Astrocyte (in vitro differentiated cells and primary cell): ENCODE results near the gene NTN1. TPM values are rescaled to one million over a fixed set of nuclear protein-coding genes. Genes with fewer than 3 reads are reported as not detected.

Experiments used
- DNase-seq: peaks from one replicate; pipeline ENCODE4 v3.0.0-alpha.2; 2010; ENCODE audit warnings: low read depth
- FAIRE-seq: peaks from 2 replicates; lab custom pipeline; 2011; peaks lifted over from hg19 to GRCh38; lab: Jason Lieb, UNC
- H2AFZ ChIP-seq: 2 replicates; pipeline ENCODE4 v1.6.0; 2012; ENCODE audit warnings: low read depth, low read length, inconsistent platforms
- H3K27ac ChIP-seq: 2 replicates; pipeline ENCODE4 v1.5.1; 2011; ENCODE audit warnings: low read depth, low read length, inconsistent platforms
- H3K27me3 ChIP-seq: 2 replicates; pipeline ENCODE4 v1.6.0; 2011; ENCODE audit warnings: low read length, inconsistent platforms; ENCODE audit not compliant: insufficient read depth
- H3K36me3 ChIP-seq: 2 replicates; pipeline ENCODE4 v1.5.1; 2011; ENCODE audit warnings: low read length, inconsistent platforms; ENCODE audit not compliant: insufficient read depth
- H3K4me1 ChIP-seq: 2 replicates; pipeline ENCODE4 v1.5.1; 2011; ENCODE audit warnings: low read length, inconsistent platforms; ENCODE audit not compliant: insufficient read depth
- H3K4me2 ChIP-seq: 2 replicates; pipeline ENCODE4 v1.6.0; 2012; ENCODE audit warnings: low read length, inconsistent platforms
- H3K4me3 ChIP-seq: 2 replicates; pipeline ENCODE4 v1.5.1; 2011; ENCODE audit warnings: low read depth, mild to moderate bottlenecking, low read length, inconsistent platforms; ENCODE audit not compliant: insufficient read depth
- H3K79me2 ChIP-seq: 2 replicates; pipeline ENCODE4 v1.6.0; 2012; ENCODE audit warnings: mild to moderate bottlenecking, low read length, inconsistent platforms; ENCODE audit not compliant: insufficient read depth
- H3K9ac ChIP-seq: 2 replicates; pipeline ENCODE4 v1.6.0; 2012; ENCODE audit warnings: mild to moderate bottlenecking, low read length, inconsistent platforms
- H3K9me3 ChIP-seq: 2 replicates; pipeline ENCODE4 v1.5.1; 2012; ENCODE audit warnings: low read depth, mild to moderate bottlenecking, low read length, inconsistent platforms; ENCODE audit not compliant: insufficient read depth
- H4K20me1 ChIP-seq: 2 replicates; pipeline ENCODE4 v1.6.0; 2012; ENCODE audit warnings: low read length, inconsistent platforms; ENCODE audit not compliant: insufficient read depth
- H3K27ac Mint-ChIP-seq: one replicate; pipeline ENCODE4 v1.8.0; 2021; ENCODE audit warnings: mild to moderate bottlenecking, mixed read lengths; ENCODE audit not compliant: unreplicated experiment
- H3K27me3 Mint-ChIP-seq: one replicate; pipeline ENCODE4 v1.8.0; 2021; ENCODE audit warnings: low read depth, mixed read lengths; ENCODE audit not compliant: unreplicated experiment
- H3K36me3 Mint-ChIP-seq: one replicate; pipeline ENCODE4 v1.8.0; 2021; ENCODE audit warnings: low read depth, mixed read lengths; ENCODE audit not compliant: unreplicated experiment
- H3K4me1 Mint-ChIP-seq: one replicate; pipeline ENCODE4 v1.8.0; 2021; ENCODE audit warnings: low read depth, mixed read lengths; ENCODE audit not compliant: unreplicated experiment
- H3K4me3 Mint-ChIP-seq: one replicate; pipeline ENCODE4 v1.8.0; 2021; ENCODE audit warnings: mild to moderate bottlenecking, moderate library complexity, mixed read lengths; ENCODE audit not compliant: unreplicated experiment
- H3K9me3 Mint-ChIP-seq: one replicate; pipeline ENCODE4 v1.8.0; 2021; ENCODE audit warnings: mild to moderate bottlenecking, mixed read lengths; ENCODE audit not compliant: unreplicated experiment
- EZH2 ChIP-seq: IDR thresholded peaks from 2 replicates; pipeline ENCODE4 v1.6.1; 2012; ENCODE audit warnings: mild to moderate bottlenecking, low read length, inconsistent platforms; ENCODE audit not compliant: insufficient read depth
- total RNA-seq: library from RNA; stranded (reverse); gene quantifications from 2 replicates; pipeline ENCODE4 v1.2.1, GENCODE V29; 2021
- TF ChIP-seq, protein P1 (sequence below): IDR thresholded peaks from 2 replicates; pipeline ENCODE4 v1.5.1; 2011; ENCODE audit warnings: low read depth, mild to moderate bottlenecking, inconsistent platforms, low read length, moderate library complexity; ENCODE audit not compliant: insufficient read depth

Gene NTN1
- total RNA-seq, 1 donor from 2014 or later, result 9.8 TPM

DNA sequence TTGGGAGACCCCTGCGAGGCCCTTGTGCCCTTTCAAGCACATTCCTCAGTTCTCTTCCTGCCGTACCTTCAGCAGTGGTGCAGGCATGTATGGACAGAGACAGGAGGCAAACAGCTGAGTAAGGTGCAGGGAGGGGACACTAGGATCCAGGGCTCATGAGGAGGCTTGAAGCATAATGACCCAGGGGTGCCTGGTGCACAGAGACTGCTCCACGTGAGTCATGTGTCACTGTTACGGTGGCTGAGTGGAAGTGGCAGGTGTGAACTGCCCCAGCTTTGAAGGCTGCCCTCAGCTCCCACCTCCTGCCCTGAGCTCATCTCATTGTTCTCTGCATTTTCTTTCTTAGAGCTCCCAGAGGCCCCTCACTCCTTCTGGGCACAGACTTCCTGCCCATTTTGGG is 124.8 kb downstream of the NTN1 start:
- no peak for FAIRE-seq
- H3K36me3 Mint-ChIP-seq, result no peaks in the 10 kb centered on the region

GRCh38 chr17:9148905-9149525 is 127.7 kb downstream of the NTN1 start:
- FAIRE-seq, result no peak
- H3K9me3 Mint-ChIP-seq, result peaks cover 7% of the 10 kb centered on the region

More for the DNA sequence above, 124.8 kb downstream of the NTN1 start:
- H3K4me1 ChIP-seq, result no peaks in the 10 kb centered on the region
- Mint-ChIP-seq H3K27ac (no peak overlapping the region), H3K4me3 (no peak overlapping the region), H3K9me3 (peaks cover 2% of the 10 kb centered on the region), H3K27me3 (peaks cover 42% of the 10 kb centered on the region), H3K4me1 (peaks cover 5% of the 10 kb centered on the region)
- H2AFZ ChIP-seq, result no peak overlapping the region
- H3K27ac ChIP-seq, result no peak overlapping the region
- no peaks in the 10 kb centered on the region for H3K27me3 ChIP-seq
- H4K20me1 ChIP-seq, result no peaks in the 10 kb centered on the region
- H3K79me2 ChIP-seq, result no peaks in the 10 kb centered on the region
- TF ChIP-seq, protein P1, sequence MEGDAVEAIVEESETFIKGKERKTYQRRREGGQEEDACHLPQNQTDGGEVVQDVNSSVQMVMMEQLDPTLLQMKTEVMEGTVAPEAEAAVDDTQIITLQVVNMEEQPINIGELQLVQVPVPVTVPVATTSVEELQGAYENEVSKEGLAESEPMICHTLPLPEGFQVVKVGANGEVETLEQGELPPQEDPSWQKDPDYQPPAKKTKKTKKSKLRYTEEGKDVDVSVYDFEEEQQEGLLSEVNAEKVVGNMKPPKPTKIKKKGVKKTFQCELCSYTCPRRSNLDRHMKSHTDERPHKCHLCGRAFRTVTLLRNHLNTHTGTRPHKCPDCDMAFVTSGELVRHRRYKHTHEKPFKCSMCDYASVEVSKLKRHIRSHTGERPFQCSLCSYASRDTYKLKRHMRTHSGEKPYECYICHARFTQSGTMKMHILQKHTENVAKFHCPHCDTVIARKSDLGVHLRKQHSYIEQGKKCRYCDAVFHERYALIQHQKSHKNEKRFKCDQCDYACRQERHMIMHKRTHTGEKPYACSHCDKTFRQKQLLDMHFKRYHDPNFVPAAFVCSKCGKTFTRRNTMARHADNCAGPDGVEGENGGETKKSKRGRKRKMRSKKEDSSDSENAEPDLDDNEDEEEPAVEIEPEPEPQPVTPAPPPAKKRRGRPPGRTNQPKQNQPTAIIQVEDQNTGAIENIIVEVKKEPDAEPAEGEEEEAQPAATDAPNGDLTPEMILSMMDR, result no peak
- no peak for TF ChIP-seq EZH2
- no peaks in the 10 kb centered on the region for H3K9me3 ChIP-seq
- H3K4me3 ChIP-seq, result no peak overlapping the region
- DNase-seq, result no peak
- H3K36me3 ChIP-seq, result no peaks in the 10 kb centered on the region
- H3K4me2 ChIP-seq, result no peak overlapping the region
- H3K9ac ChIP-seq, result no peak overlapping the region

More at GRCh38 chr17:9148905-9149525, 127.7 kb downstream of the NTN1 start:
- H3K4me1 ChIP-seq, result no peaks in the 10 kb centered on the region
- no peak overlapping the region for H3K27ac ChIP-seq
- Mint-ChIP-seq H3K27me3 (peaks cover 46% of the 10 kb centered on the region), H3K4me3 (no peak overlapping the region), H3K27ac (no peak overlapping the region), H3K36me3 (no peaks in the 10 kb centered on the region), H3K4me1 (peaks cover 5% of the 10 kb centered on the region)
- H2AFZ ChIP-seq, result no peak overlapping the region
- DNase-seq, result no peak
- no peaks in the 10 kb centered on the region for H3K79me2 ChIP-seq
- H3K36me3 ChIP-seq, result no peaks in the 10 kb centered on the region
- H4K20me1 ChIP-seq, result no peaks in the 10 kb centered on the region
- no peak overlapping the region for H3K4me3 ChIP-seq
- no peak overlapping the region for H3K4me2 ChIP-seq
- no peaks in the 10 kb centered on the region for H3K27me3 ChIP-seq
- no peaks in the 10 kb centered on the region for H3K9me3 ChIP-seq
- TF ChIP-seq, protein P1, result no peak
- H3K9ac ChIP-seq, result no peak overlapping the region
